Uterus (tissue), 4 donors: ENCODE measurements around the gene LPCAT3. TPM values are rescaled to one million over a fixed set of nuclear protein-coding genes. Genes with fewer than 3 reads are reported as not detected.

Experiments
- DNase-seq, 2 donors: peaks; one replicate each; pipeline ENCODE4 v3.0.0-alpha.2; 2019 to 2020
- H3K27ac ChIP-seq, 2 donors: fragments of 200-600 bp; sonication (generic); 1 replicate in 1 of 2; 2 replicates in 1 of 2; pipeline ENCODE4 v1.5.1; 2016 to 2018
- H3K27me3 ChIP-seq, 2 donors: fragments of 200-600 bp; sonication (generic); one replicate each; pipeline ENCODE4 v1.5.1; 2018 to 2019; ENCODE audit warnings: control low read depth in 1 of 2
- H3K36me3 ChIP-seq, 2 donors: fragments of 200-600 bp; sonication (generic); one replicate each; pipeline ENCODE4 v1.5.1; 2019; ENCODE audit warnings: control low read depth in 1 of 2
- H3K4me1 ChIP-seq, 2 donors: fragments of 200-600 bp; sonication (generic); one replicate each; pipeline ENCODE4 v1.5.1; 2018 to 2019; ENCODE audit warnings: control low read depth in 1 of 2
- H3K4me3 ChIP-seq, 2 donors: fragments of 200-600 bp; sonication (generic); 1 replicate in 1 of 2; 2 replicates in 1 of 2; pipeline ENCODE4 v1.5.1; 2018 to 2019; ENCODE audit warnings: mild to moderate bottlenecking in 1 of 2
- H3K9me3 ChIP-seq, 2 donors: fragments of 200-600 bp; sonication (generic); one replicate each; pipeline ENCODE4 v1.5.1; 2019; ENCODE audit warnings: control low read depth in 1 of 2
- CTCF ChIP-seq, 4 experiments: fragments of 200-600 bp in 2 of 4; fragments of 450-650 bp in 2 of 4; sonication (generic) in 2 of 4; IDR thresholded peaks; one replicate each; pipeline ENCODE4 v1.5.1; 2016 to 2019; ENCODE audit warnings: antibody characterized with exemption in 4 of 4, mild to moderate bottlenecking in 2 of 4, moderate library complexity in 1 of 4
- POLR2A ChIP-seq, 2 donors: fragments of 450-650 bp; IDR thresholded peaks; one replicate each; pipeline ENCODE4 v1.6.1; 2016; ENCODE audit warnings: antibody characterized with exemption in 2 of 2, mild to moderate bottlenecking in 1 of 2, moderate library complexity in 1 of 2
- intact Hi-C: fragments of 100-400 bp; cut with DNase I; formaldehyde crosslinking; loops from one replicate; pipeline ENCODE4 v1.15.1; 2023; ENCODE audit warnings: low total_unique reads
- total RNA-seq, 4 donors: library from RNA; depleted of rRNA in 3 of 4; stranded (reverse); fragments of >200 nt in 3 of 4; gene quantifications; one replicate each; pipeline versions ENCODE4 v1.1.0 to v1.2.4, GENCODE V29; 2014 to 2023
- donor health status: DM: yes; HTN: yes; CAD: no.

The LPCAT3 gene
- total RNA-seq, 4 donors from 2014 or later = 10.2 to 45.1 (median 17.1) TPM

- Histone ChIP-seq H3K27ac (peak overlapping the region; percentile 88 to 90), H3K4me1 (peaks cover 0 to 6% of the 10 kb centered on the region in 2 donors), H3K9me3 (no peaks in the 10 kb centered on the region), H3K36me3 (no peaks in the 10 kb centered on the region), H3K27me3 (no peaks in the 10 kb centered on the region), H3K4me3 (peak overlapping the region in 1 of 2 donors; percentile 49)
- no peak for DNase-seq
- TF ChIP-seq POLR2A (IDR thresholded peaks at IDR 0.05) = no peak
- TF ChIP-seq CTCF (IDR thresholded peaks at IDR 0.05) = no peak
- intact Hi-C loops = loop anchor here (5.0 kb wide), 1 partner anchor 46 kb away; the partner anchor contains the start of gene C1RL
Observed at GRCh38 chr12:7061596-7061995, 43.3 kb upstream of the LPCAT3 start.

GRCh38 chr12:7061138-7061537 lies 42.9 kb upstream of the LPCAT3 start:
- peak in 1 of 2 donors; percentile 36 for DNase-seq
- intact Hi-C loops = loop anchor here (5.0 kb wide), 1 partner anchor 46 kb away; the partner anchor contains the start of gene C1RL
- peak overlapping the region; percentile 88 to 90 for H3K27ac ChIP-seq

GRCh38 chr12:7060353-7060954 lies 42.2 kb upstream of the LPCAT3 start, which contains the start of gene C1S:
C1S (plus strand) TSS chr12:7060718; CDS start chr12:7061913, 1,195 bp downstream.
- TF ChIP-seq CTCF (IDR thresholded peaks at IDR 0.05) (peak; percentile 92 to 99 (median 96)), POLR2A (IDR thresholded peaks at IDR 0.05) (peak; percentile 47 to 70)
- Histone ChIP-seq H3K36me3 (no peaks in the 10 kb centered on the region), H3K9me3 (no peaks in the 10 kb centered on the region), H3K4me1 (peaks cover 0 to 6% of the 10 kb centered on the region in 2 donors), H3K4me3 (peak within 1 kb of the TSS; percentile 40 to 49), H3K27me3 (no peaks in the 10 kb centered on the region), H3K27ac (peak within 1 kb of the TSS; percentile 88 to 90)
- intact Hi-C loops = loop anchor here (5.0 kb wide), 1 partner anchor 47 kb away; the partner anchor contains the start of gene C1RL
- peak; percentile 83 to 91 for DNase-seq

More at GRCh38 chr12:7061138-7061537, 42.9 kb upstream of the LPCAT3 start:
- peaks cover 0 to 6% of the 10 kb centered on the region in 2 donors for H3K4me1 ChIP-seq
- no peaks in the 10 kb centered on the region for H3K36me3 ChIP-seq
- peak overlapping the region; percentile 40 to 49 for H3K4me3 ChIP-seq
- H3K27me3 ChIP-seq = no peaks in the 10 kb centered on the region
- no peaks in the 10 kb centered on the region for H3K9me3 ChIP-seq
- no peak for TF ChIP-seq CTCF (IDR thresholded peaks at IDR 0.05)
- TF ChIP-seq POLR2A (IDR thresholded peaks at IDR 0.05) = no peak

GRCh38 chr12:7059780-7060179 lies 41.5 kb upstream of the LPCAT3 start:
- Histone ChIP-seq H3K4me3 (no peak overlapping the region), H3K4me1 (peaks cover 0 to 6% of the 10 kb centered on the region in 2 donors), H3K27me3 (no peaks in the 10 kb centered on the region), H3K27ac (peak overlapping the region; percentile 88 to 90), H3K9me3 (no peaks in the 10 kb centered on the region), H3K36me3 (no peaks in the 10 kb centered on the region)
- intact Hi-C loops = loop anchor here (5.0 kb wide), 1 partner anchor 48 kb away; the partner anchor contains the start of gene C1RL
- no peak for DNase-seq
- TF ChIP-seq POLR2A (IDR thresholded peaks at IDR 0.05) (no peak), CTCF (IDR thresholded peaks at IDR 0.05) (no peak)

GRCh38 chr12:7058850-7059395 lies 40.6 kb upstream of the LPCAT3 start:
- DNase-seq = no peak
- peak overlapping the region in 1 of 2 donors; percentile 88 for H3K27ac ChIP-seq

More at GRCh38 chr12:7058850-7059395, 40.6 kb upstream of the LPCAT3 start:
- TF ChIP-seq CTCF (IDR thresholded peaks at IDR 0.05) (no peak), POLR2A (IDR thresholded peaks at IDR 0.05) (no peak)
- Histone ChIP-seq H3K9me3 (no peaks in the 10 kb centered on the region), H3K4me1 (peaks cover 0 to 6% of the 10 kb centered on the region in 2 donors), H3K4me3 (no peak overlapping the region), H3K36me3 (no peaks in the 10 kb centered on the region), H3K27me3 (no peaks in the 10 kb centered on the region)
- intact Hi-C loops = no loop called here
